GM21717 (cell line): ENCODE data around the gene TMEM154.

Experiments
- ATAC-seq: cut with Tn5 transposase; IDR thresholded peaks from one replicate; pipeline ENCODE4 v1.9.1; 2021; ENCODE audit warnings: mild to moderate bottlenecking, moderate library complexity; ENCODE audit not compliant: unreplicated experiment

Gene TMEM154

DNA sequence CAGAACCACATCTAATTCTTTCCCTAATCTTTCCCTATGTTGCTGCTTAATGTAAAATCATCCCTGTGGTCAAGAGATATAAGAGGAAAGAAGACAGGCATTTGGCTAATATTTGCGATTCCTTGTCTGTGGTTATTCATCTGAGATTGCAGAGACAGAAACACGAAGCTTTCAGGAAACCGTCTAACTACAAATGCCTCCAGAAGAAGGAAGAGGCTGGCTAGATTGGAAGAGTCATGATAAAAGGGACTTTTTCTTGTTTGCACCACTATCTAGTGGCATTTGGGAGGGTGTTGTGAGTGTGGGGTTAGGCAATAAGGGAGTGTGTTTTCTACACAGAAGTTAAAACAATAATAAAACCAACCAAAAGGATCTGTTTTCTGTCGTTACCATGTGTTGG lies 43.9 kb downstream of the TMEM154 start:
- ATAC-seq = no peak

DNA sequence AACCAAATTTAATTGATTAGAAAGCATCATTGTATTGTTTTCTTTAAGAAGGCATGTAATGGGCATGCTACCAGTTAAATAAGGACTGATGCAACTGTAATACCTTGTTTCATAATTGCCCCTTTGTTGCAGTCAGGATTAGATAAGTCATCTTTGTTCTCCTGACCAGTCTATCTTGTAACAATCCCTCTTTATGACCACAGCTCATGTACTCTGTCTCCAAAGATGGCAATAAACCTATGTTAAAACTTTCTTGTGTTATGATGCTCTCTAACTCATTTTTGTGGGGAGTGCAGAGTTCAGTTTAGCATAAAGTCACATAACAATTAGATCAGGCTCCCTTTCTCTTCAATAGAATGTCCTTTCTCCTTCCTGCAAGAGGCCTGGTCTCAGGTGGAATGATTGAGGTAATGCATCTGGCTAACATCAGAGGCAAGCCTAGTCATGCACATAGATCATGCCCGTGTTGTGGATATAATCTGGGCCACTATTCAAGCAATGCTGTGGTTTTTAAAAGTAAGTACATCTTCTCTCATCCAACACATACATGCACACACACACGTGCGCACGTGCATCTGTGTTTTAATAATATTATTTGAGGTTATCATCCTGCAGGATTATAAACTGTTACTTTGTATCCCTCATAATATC lies 45.6 kb downstream of the TMEM154 start:
- ATAC-seq = no peak

DNA sequence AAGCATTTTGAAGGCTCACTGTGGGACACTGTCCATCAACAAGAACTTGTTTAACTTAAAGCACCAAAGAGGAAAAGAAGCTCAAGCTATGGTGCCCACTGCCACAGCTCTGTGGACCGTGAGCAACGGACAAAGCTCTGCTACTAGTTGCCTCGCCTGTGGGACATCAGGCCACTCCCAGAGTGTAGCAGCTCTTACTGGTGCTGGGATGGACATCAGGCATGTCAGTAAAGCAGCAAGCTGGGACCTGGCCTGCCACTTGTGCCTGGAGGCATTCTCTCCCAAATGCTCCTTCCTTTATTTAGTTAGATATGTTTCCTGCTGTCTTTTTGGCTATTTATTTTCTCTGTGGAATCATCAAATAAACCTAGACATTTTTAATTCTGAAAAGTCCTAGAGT lies 46.7 kb downstream of the TMEM154 start:
- no peak for ATAC-seq

DNA sequence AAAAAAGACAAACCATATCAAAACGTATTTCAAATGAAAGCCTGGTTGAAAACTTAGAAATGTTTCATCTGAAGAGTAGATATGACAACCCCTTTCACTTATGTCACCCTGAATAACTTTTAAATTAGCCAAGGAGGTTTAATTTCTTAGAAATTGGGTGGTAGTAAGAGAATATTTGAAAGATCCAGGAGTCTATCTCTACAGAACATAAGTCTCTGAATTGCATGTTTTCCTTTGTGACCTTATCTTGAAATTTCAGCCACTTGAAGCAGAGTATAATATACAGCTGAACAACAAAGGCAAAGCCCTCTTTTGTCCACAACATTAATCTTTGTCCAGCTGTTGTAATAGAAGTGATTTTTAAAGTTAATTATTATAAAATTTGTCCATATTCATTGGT lies 49.5 kb downstream of the TMEM154 start:
- ATAC-seq = no peak

DNA sequence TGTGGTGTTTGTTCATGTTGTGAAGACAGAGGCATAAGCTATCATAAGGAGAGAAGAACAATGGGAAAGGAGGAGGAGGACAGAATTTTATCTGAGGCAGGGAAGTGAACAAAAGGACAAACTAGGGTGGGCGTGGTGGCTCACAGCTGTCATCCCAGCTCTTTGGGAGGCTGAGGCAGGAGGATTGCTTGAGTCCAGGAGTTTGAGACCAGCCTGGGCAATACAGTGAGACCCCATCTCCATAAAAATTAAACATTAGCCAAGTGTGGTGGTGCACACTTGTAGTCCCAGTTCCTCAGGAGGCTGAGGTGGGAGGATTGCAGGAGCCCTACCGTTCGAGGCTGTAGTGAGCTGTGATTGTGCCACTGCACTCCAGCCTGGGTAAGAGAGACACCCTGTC lies 49.9 kb downstream of the TMEM154 start:
- ATAC-seq = no peak

DNA sequence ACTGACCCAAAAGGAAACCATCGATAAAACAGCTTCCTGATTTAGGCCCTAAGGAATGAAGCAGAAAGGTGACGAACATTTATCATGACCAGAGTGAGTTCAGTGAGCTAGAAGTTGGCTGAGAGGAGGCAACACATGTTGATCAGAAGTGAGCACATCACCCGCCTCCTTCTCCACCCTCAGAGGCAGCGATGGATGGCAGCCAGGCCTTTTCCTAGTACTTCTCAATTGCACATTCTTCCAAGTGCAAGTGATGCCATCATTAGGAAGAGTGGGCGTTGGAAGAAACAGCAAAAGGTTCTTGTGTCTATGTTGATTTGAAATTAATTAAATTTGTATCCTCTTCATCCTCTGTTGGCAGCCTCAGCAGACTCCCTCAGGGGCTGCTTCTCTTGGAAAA lies 51.7 kb downstream of the TMEM154 start:
- no peak for ATAC-seq

DNA sequence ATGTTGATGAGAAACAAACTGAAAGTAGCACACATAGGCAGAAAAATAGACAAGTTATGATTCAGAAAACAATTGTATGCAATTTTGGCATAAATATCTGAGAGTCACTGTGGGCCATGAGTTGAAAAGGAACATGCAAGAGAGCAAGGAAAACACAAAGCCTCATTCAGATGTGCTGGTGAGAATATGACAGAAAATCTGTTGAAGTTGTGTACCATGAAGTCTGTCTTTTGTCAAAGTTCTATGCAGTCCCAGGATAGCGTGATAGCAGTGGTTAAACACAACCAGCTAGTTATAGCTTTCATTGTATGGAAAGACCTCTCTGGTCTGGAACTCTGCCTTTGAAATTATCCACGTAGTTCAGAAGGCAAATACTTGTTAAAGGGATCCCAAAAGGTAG lies 53.0 kb downstream of the TMEM154 start:
- no peak for ATAC-seq

DNA sequence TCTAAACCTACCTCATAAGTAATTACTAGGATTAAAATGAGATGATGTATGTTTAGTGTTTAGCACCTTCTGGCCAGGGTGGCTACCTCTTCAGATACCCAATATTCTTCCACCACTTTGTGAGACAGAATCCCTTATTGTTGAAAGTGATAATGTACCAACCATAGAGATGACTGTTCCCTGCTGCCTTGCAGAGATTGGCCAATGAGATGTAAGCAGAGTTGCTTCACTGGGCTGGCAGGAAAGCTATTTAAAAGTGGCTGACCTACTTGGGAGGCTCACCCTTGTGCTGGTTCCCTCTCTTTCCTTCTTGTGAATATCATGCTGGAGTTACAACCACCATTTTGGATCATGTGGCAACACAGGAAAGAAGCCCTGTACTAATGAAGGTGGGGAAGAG lies 58.9 kb downstream of the TMEM154 start:
- no peak for ATAC-seq

DNA sequence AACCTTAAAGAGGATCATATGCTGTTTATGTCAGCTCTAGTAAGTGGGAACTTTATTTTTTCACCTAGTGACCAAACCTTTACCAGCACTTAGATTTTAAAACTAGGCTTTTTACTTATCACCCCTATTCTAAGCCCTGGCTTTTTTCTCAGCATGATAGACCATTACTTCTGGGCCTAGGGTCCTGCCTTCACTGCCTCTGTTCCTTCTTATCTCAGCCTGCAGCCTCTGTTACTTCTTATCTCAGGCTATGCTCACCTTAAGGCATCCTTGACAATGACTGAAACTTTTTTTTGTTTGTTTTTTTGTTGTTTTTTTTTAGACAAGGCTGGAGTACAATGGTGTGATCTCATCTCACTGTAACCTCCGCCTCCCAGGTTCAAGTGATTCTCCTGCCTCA lies 59.6 kb downstream of the TMEM154 start:
- ATAC-seq = no peak

DNA sequence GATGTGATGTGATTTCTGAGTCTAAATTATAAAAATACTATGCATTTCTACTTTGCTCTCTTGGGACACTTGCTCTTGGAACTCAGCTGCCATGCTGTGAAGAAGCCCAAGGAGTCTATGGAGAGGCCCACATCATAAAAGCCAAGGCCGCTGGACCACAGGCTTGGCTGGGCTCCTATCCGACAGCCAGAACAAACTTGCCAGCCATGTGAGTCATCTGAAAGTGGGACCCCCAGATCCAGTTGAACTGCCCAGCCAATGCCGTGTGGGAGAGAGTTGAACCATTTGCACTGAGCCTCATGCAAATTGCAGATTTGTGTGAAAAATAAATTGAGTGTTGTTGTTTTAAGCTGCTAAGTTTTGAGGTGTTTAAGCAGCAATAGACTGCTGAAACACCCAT lies 60.2 kb downstream of the TMEM154 start:
- ATAC-seq = no peak

DNA sequence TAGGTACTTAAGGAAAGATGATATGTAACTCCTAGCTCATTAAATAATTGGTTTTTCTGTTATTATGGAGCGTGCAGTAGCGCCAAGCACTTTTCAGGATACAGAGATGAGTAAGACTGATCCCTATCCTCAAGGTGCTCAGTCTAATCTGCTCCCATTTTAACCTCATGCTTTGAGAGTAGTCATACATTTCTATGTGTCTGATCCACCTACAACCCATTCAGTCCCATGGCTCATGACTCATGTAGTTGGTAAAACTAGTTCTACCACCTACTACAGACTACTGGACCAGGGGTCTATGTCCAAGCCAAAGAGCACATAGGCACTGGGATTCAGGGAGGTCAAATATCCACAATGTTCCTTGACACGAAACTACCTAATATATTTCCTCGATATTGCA lies 60.8 kb downstream of the TMEM154 start:
- ATAC-seq = no peak

DNA sequence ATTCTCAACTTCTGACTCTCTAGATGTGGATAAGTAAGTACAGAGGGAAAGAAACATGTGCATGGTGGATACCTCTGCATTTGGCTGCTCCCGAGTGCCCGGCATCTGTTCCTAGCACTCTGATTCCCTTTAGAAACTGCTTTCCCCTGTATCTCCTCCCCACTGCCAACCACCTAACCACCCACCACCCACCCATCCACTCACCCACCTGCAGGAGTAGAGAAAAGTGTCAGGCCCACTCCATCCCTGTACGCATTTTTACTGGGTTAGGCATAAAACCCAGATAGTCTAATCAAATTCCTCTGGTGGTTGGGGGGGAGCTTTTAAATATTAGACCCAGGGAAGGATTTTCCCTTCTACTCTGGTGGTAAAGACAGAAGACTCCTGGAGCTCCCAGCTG lies 63.0 kb downstream of the TMEM154 start:
- no peak for ATAC-seq

DNA sequence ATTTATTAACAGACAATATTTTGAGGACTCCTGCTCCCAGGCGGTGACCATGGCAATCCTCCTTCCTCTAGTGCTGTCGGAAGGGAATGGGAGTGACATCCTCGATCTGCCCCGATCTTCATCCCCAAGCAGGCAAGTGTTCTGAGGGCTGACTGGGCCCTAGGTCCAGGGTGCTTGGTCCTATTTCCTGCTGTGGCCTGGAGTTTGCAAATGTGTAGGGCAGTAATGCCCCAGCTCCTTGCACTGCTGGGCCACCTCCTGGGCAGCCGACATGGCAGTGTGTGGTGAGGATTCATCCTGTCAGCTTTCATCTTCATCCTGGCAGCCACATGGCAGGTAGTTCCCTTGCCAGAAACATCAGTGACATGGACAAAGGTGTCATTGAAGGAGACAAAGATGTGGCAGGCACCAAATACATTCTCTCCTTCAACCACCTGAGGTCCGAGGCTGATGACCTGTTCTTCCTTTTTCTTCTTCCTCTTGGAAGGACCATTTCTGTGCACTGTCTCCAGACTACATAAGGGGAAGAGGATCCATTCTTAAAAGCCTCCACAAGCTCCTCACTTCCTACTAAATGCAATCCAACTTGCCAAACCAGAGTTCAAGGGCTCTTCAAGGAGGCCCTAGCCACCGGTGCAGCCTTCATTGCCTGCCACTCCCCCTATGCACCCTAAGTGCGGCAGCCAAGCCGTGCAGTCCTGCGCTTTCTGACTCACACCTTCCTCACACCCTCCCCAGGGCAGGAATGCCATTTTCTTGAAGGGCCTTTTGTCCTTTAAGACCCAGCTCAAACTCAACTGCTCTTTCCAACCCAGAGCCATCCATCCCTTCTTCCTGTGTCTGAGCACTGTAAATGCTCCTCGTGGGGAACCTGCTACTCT lies 65.7 kb downstream of the TMEM154 start:
- no peak for ATAC-seq

DNA sequence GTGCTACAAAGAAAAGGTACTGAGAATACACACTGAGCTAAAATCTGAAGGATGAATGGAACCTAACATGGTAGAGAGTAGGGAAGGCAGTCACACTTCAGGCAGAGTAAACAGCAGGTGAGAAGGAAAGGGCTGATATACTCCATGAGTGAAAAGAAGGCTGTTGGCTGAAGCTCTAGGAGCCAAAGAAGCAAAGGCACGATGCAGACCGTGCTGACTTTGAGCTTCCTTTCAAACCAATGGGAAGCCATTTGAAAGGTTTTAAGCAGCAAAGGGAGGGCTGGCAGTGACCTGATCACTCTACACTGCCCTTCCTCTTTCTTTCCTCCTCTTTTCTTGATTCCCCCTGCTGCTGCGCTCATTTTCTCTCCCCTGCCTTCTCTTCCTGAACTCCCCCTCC lies 66.4 kb downstream of the TMEM154 start:
- no peak for ATAC-seq

DNA sequence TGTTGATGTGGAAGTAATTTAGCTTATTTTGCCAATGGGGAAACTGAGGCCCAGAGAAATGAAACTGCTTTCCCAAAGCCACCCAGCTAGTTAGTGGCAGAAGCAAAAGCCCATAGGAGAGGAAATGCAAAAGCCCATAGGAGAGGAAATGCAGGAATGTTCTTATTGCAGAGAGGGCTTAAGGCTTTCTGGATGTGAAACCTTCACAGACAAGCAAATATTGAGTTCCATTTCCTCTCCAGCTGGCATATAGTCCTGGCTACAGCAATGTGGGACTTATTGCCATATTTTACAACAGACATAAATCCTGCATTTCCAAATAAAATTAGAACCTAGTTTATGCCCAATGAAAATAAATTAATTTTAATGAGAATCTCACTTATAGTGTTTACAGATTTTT lies 69.7 kb downstream of the TMEM154 start:
- ATAC-seq = no peak

DNA sequence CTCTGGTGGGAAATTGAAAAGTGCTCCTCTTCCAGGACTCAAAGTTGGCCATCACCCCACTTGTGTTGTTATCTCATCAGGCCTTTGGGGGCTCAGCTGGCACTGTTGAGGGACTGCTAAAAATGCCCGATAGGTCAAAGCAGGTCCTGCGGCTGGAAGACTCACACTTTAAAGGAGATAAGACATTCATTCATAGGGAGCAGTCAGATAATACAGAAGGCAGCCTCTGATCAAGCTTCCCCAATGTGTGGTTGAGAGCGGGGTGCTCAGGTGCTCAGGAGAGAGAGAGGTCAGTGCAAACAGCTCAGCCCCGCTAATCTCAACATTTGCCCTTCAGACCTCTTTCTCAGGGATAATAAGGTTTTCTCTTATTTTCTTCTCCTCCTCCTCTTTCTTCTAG lies 70.3 kb downstream of the TMEM154 start:
- no peak for ATAC-seq

DNA sequence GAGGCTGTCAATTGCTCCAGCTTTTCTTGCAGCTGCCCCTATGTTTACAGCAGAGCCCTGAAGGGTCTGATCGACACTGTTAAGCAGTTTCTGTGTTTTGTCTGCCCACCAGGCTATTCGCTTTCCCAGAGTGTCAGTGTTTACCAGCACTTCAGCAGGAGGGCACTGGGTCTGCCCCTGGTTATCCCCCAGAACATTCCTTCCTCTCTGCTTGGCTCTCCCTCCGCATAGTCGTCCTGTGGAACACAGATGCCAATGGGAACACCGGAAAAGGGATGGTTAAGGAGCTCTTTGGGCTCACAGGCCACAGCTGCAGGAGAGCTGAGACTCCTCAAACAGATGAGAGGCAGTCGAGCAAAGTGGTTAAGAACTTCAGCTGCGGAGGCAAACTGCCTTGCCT lies 72.6 kb downstream of the TMEM154 start:
- ATAC-seq = no peak

DNA sequence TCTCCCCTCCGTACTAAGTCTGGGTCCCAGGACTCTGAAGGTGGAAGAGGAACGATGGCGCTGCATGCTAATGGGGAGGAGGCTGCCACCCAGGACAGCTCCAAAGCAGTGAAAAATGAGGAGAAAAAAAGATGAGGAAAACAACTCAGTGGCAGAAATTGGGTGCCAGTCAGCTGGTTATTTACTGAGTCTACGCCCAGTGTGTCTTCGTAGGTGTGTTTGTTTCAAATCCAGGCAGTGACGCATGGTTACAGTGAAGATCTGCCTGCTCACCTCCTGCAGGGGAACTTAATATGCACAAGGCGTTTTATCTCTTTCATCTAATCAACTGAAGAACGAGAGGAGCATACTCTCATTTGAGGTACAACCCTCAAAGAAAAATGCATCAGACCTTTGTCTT lies 73.0 kb downstream of the TMEM154 start:
- no peak for ATAC-seq

DNA sequence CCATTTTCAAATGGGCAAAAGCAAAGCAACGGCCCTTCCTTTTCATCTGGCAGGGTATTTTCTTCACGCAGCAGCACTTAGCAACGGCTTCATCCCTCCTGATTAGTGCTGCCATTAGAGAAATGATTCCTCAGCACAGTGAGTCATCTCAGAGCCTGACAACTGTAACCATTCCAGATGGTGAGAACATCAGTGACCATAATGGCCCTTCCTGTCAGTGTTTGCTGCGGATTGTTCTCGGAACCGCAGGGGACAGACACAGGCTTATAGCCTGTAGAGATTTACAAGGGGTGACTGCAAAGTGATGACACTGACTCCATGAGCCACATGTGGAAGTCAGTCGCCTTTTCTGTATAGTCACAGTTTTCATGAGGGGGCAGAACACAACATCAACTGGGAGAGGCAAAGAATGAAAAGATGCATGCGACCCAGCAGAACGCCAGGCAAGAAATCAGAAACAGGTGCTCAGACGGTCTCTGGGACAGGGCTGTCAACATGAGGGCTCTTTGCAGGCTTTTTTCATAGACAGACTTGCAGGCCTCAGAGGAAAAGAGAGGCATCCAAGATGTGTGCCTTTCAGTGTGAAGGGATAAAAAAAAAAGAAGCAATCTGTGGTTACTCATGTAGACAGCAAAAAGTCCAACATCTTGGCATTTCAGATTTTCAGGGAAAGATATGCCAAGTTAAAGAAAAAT lies 74.0 kb downstream of the TMEM154 start:
- ATAC-seq = no peak

DNA sequence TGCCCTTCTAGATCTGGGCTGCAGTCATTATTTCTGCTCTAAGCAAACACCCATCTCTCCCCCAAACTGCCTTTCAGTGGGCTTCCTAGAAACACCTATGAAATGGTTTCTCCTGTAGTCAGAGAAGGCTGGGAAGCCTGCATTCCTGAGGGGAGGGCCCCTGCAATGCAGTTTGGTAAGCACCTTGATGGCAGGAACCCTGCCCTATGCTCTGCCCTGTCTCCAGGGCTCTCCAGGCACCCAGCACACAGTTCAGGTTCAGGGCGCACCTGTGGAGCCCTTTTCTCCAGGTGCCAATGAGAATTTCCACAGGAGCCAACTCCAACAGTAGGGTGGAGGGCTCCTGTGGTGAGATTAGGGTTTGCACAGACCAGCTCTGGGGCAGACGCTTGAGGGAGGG lies 74.8 kb downstream of the TMEM154 start:
- no peak for ATAC-seq

DNA sequence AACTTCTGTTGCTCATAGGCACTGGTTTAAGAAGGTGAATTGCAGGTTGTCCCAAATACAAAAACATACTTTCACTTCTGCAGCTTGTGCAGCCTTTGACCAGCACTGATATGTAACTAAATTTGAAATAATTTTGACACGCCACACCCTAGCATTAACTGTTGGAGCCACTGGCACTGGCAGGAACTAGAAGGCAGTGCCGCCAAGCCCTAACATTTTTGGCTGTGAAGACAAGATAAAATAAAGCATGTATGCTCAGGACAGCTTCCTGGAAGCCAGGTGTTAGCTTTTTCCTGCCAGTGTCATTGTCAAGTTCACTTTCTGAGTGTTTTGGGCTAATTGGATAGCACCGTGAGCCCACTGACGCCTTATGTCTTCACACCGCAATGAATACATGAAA lies 78.6 kb downstream of the TMEM154 start:
- ATAC-seq = no peak

DNA sequence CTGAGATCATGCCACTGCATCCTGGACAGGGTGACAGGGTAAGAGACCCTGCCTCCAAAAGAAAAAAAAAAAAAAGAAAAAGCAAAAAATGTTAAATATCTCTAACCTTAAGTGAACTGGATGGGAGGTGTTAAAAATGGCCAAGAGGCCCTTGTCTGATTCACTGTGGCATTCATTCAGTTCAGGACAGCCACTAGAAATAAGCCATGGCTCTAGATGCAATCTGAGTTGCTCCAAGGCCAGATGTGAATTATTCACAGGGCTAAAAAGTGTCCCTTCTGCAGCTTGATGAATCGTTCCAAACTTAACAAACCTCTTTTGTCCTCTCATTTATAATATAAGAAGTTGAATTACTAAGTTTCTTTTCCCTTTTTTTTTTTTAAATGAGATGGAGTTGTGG lies 80.2 kb downstream of the TMEM154 start:
- no peak for ATAC-seq
